ENCODE measurements around the gene FHOD3.

FHOD3 gene

GRCh38 chr18:36388310-36388709, 90.8 kb downstream of the FHOD3 start:
- FAIRE-seq (no peak), DNase-seq (ENCODE audit: insufficient read length, low spot score) (no peak)
- no peak for TF ChIP-seq CTCF (IDR thresholded peaks at IDR 0.05; ENCODE audit: insufficient read depth, missing control alignments)

DNA sequence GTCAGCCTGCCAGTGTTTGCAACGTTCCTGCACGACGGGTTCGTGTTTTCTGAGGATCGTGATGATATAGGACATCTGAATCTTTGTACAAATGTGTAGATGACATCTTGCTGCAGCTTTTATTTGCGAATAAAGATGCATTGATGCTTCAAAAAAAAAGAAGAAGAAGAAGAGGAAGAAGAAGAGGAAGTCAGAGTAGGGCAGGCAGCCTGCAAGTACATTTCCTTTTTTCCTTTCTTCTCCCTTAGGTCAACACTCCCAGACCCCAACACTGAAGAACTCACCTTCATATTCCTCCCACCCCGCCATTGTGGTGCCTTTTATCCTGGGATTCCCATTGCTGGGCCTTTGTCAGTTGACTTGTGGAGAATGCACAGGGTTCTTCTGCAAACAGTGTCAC, 91.5 kb downstream of the FHOD3 start:
- no peak for TF ChIP-seq CTCF (IDR thresholded peaks at IDR 0.05; ENCODE audit: insufficient read depth, missing control alignments)
- FAIRE-seq: no peak
- no peak for DNase-seq (ENCODE audit: insufficient read length, low spot score)

DNA sequence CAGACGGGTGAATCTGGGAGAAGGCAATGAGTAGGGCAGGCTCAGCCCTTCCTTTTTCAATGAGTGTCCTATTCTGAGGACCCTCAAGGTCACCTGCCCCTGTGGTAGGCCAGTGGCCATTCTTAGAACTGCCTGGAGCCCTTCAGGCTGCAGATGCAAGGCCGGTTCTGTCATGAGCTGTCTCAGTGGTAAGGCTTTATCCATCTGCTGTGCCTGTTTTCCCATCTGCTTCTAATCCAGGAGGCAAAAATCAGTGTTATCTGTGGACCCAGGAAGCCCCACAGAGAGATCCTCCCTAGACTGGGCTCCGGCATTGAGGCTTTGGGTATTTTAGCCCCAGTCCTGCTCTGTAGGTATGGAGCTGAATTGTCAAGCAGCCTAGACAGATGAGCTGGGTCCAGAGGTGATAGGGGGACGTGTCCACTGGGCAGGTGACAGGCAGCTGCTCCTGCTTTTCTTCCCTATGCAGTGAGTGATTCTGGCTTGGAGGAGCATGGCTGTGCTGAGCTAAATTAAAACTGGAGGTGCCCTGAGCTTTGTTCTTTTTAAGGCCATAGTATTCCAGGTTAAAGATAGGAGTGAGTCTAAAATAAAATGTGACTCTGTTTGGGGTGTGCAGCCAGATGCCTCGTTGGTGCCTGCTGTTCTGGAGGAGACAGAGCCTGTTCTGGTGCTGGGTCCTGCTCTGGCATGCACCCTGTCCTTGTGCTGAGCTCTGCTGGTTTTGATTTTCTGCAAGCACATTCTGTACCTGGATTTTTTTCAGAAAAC, 92.5 kb downstream of the FHOD3 start:
- FAIRE-seq: no peak

GRCh38 chr18:36391426-36392145, 94.1 kb downstream of the FHOD3 start:
- FAIRE-seq (peak; percentile 41), DNase-seq (ENCODE audit: insufficient read length, low spot score) (no peak)
- TF ChIP-seq CTCF (IDR thresholded peaks at IDR 0.05; ENCODE audit: insufficient read depth, missing control alignments): no peak

More for the DNA sequence above, 92.5 kb downstream of the FHOD3 start:
- no peak for TF ChIP-seq CTCF (IDR thresholded peaks at IDR 0.05; ENCODE audit: insufficient read depth, missing control alignments)
- DNase-seq (ENCODE audit: insufficient read length, low spot score): peak; percentile 66

- FAIRE-seq: peak; percentile 100
- DNase-seq (ENCODE audit: insufficient read length, low spot score): peak; percentile 66
These were observed 94.9 kb downstream of the FHOD3 start for GRCh38 chr18:36392164-36392978.

GRCh38 chr18:36392979-36393287, 95.4 kb downstream of the FHOD3 start:
- FAIRE-seq (no peak), DNase-seq (ENCODE audit: insufficient read length, low spot score) (no peak)
- no peak for TF ChIP-seq CTCF (IDR thresholded peaks at IDR 0.05; ENCODE audit: insufficient read depth, missing control alignments)

More at GRCh38 chr18:36392164-36392978, 94.9 kb downstream of the FHOD3 start:
- no peak for TF ChIP-seq CTCF (IDR thresholded peaks at IDR 0.05; ENCODE audit: insufficient read depth, missing control alignments)
